Measurements from ENCODE around the gene RBPMS2. TPM values are rescaled to one million over a fixed set of nuclear protein-coding genes. Genes with fewer than 3 reads are reported as not detected.

RBPMS2 gene
- polyA plus RNA-seq, 1 of the 3 experiments (the other 2 are of a cell fraction): 6.5 TPM

- TF ChIP-seq NFIC (IDR thresholded peaks at IDR 0.05; ENCODE audit: borderline replicate concordance) (no peak), CHD2 (IDR thresholded peaks at IDR 0.05; ENCODE audit: low read length, partially characterized antibody) (no peak), TCF12 (IDR thresholded peaks at IDR 0.05) (no peak)
Observed at GRCh38 chr15:64792282-64792681, 16.9 kb upstream of the RBPMS2 start (continued).

- Histone ChIP-seq H3K27me3 (ENCODE audit: insufficient read depth) (no peaks in the 10 kb centered on the region), H3K4me1 (ENCODE audit: control insufficient read depth in 1 of 2, insufficient read depth in 2 of 2, low read depth in 1 of 2, low read length in 1 of 2) (no peaks in the 10 kb centered on the region), H3F3A (replicated peaks; ENCODE audit: insufficient read depth) (no peaks in the 10 kb centered on the region), H3K27ac (ENCODE audit: low read depth in 2 of 2, low read length in 1 of 2) (no peak overlapping the region), H3K4me3 (ENCODE audit: low read depth in 2 of 2, low read length in 1 of 2) (no peak overlapping the region), H3K9me2 (no peaks in the 10 kb centered on the region), H2AFZ (ENCODE audit: low read depth) (no peak overlapping the region), H3K9ac (no peak overlapping the region), H3K4me2 (no peak overlapping the region), H3K36me3 (replicated peaks in 1 of 2; ENCODE audit: control insufficient read depth in 1 of 2, insufficient read depth in 2 of 2, low read length in 1 of 2) (no peaks in the 10 kb centered on the region), H3K79me2 (ENCODE audit: insufficient read depth) (no peaks in the 10 kb centered on the region), H3K9me3 (no peaks in the 10 kb centered on the region), H4K20me1 (ENCODE audit: insufficient read depth) (no peaks in the 10 kb centered on the region)
- 52% methylated on average over 4 of the region's 4 CpGs for WGBS (ENCODE audit: low lambda C conversion rate)
- no peak for DNase-seq
- ChIA-PET CTCF (no interaction called here), POLR2A (interaction anchor here (1.1 kb wide), 1 partner anchor 11 kb away, joined by 3 read pairs; no protein-coding TSS in a partner anchor)
- no peak for TF ChIP-seq RFX5 (IDR thresholded peaks at IDR 0.05; ENCODE audit: low read length)
- TF ChIP-seq JUND (IDR thresholded peaks at IDR 0.05): no peak
- no peak for TF ChIP-seq EZH2phosphoT487 (IDR thresholded peaks at IDR 0.05; ENCODE audit: borderline replicate concordance, low read depth)
- TF ChIP-seq CHD2 (IDR thresholded peaks at IDR 0.05; ENCODE audit: low read length, partially characterized antibody): no peak
- no peak for TF ChIP-seq USF2 (IDR thresholded peaks at IDR 0.05; ENCODE audit: borderline replicate concordance, low read depth, low read length)
Observed at GRCh38 chr15:64791401-64791800, 16.0 kb upstream of the RBPMS2 start.

- WGBS (ENCODE audit: low lambda C conversion rate): 89% methylated on average over 4 of the region's 4 CpGs
- POLR2A ChIA-PET: no interaction called here
Observed at GRCh38 chr15:64783796-64784195, 8.4 kb upstream of the RBPMS2 start.

DNA sequence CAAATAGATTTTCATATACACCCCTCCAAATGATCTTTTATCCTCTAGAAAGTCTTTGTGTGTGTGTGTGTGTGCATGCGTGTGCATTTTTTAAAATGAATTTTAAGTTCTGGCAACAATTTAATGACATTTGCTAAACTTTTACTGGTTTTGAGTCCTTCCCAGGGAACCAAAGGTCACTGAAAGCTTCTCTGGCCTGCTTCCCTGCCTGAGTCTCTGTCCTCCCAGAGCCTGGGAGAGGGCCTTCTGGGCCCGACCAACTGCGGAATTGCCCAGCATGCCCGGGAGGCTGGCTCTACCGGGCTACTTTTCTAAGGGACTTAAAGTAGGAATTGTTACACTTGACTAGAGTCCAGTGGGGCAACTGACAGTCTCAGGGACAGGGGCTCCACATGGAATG lies 7.4 kb upstream of the RBPMS2 start:
- H4K20me1 ChIP-seq (ENCODE audit: insufficient read depth): no peaks in the 10 kb centered on the region
- 89% methylated on average over 5 of the region's 5 CpGs for WGBS (ENCODE audit: low lambda C conversion rate)
- no peak overlapping the region for H3K4me2 ChIP-seq
- no peak overlapping the region for H3K27ac ChIP-seq (ENCODE audit: low read depth in 2 of 2, low read length in 1 of 2)
- no peak for DNase-seq
- H3K9ac ChIP-seq: no peak overlapping the region
- H3K36me3 ChIP-seq (replicated peaks in 1 of 2; ENCODE audit: control insufficient read depth in 1 of 2, insufficient read depth in 2 of 2, low read length in 1 of 2): no peaks in the 10 kb centered on the region
- no peak overlapping the region for H2AFZ ChIP-seq (ENCODE audit: low read depth)
- H3F3A ChIP-seq (replicated peaks; ENCODE audit: insufficient read depth): no peaks in the 10 kb centered on the region
- ChIA-PET POLR2A (no interaction called here), CTCF (interaction anchor here (0.8 kb wide), 1 partner anchor 27 kb away, joined by 3 read pairs; no protein-coding TSS in a partner anchor)
- H3K9me2 ChIP-seq: no peaks in the 10 kb centered on the region
- no peaks in the 10 kb centered on the region for H3K79me2 ChIP-seq (ENCODE audit: insufficient read depth)
- no peak overlapping the region for H3K4me3 ChIP-seq (ENCODE audit: low read depth in 2 of 2, low read length in 1 of 2)
- H3K27me3 ChIP-seq (ENCODE audit: insufficient read depth): no peaks in the 10 kb centered on the region
- no peaks in the 10 kb centered on the region for H3K4me1 ChIP-seq (ENCODE audit: control insufficient read depth in 1 of 2, insufficient read depth in 2 of 2, low read depth in 1 of 2, low read length in 1 of 2)
- H3K9me3 ChIP-seq: no peaks in the 10 kb centered on the region
- TF ChIP-seq SMC3 (IDR thresholded peaks at IDR 0.05; ENCODE audit: low read depth, low read length) (no peak), REST (IDR thresholded peaks at IDR 0.05; ENCODE audit: low read depth, low read length) (no peak), USF2 (IDR thresholded peaks at IDR 0.05; ENCODE audit: borderline replicate concordance, low read depth, low read length) (no peak), GABPA (IDR thresholded peaks at IDR 0.05; ENCODE audit: low read depth) (no peak)
- TF ChIP-seq, protein P1, sequence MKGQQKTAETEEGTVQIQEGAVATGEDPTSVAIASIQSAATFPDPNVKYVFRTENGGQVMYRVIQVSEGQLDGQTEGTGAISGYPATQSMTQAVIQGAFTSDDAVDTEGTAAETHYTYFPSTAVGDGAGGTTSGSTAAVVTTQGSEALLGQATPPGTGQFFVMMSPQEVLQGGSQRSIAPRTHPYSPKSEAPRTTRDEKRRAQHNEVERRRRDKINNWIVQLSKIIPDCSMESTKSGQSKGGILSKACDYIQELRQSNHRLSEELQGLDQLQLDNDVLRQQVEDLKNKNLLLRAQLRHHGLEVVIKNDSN (IDR thresholded peaks at IDR 0.05; ENCODE audit: borderline replicate concordance, low read depth): no peak

More at GRCh38 chr15:64783796-64784195, 8.4 kb upstream of the RBPMS2 start:
- no peaks in the 10 kb centered on the region for H3K9me3 ChIP-seq
- H3K27me3 ChIP-seq (ENCODE audit: insufficient read depth): no peaks in the 10 kb centered on the region
- H3K4me1 ChIP-seq (ENCODE audit: control insufficient read depth in 1 of 2, insufficient read depth in 2 of 2, low read depth in 1 of 2, low read length in 1 of 2): no peaks in the 10 kb centered on the region
- CTCF ChIA-PET: interaction anchor here (0.9 to 1.8 kb wide), 2 partner anchors 10 to 26 kb away, joined by 3 to 11 read pairs; no protein-coding TSS in a partner anchor
- H3K36me3 ChIP-seq (replicated peaks in 1 of 2; ENCODE audit: control insufficient read depth in 1 of 2, insufficient read depth in 2 of 2, low read length in 1 of 2): no peaks in the 10 kb centered on the region
- H3K79me2 ChIP-seq (ENCODE audit: insufficient read depth): no peaks in the 10 kb centered on the region
- H3K27ac ChIP-seq (ENCODE audit: low read depth in 2 of 2, low read length in 1 of 2): no peak overlapping the region
- H3K4me3 ChIP-seq (ENCODE audit: low read depth in 2 of 2, low read length in 1 of 2): no peak overlapping the region
- H3K4me2 ChIP-seq: no peak overlapping the region
- no peak for DNase-seq
- H2AFZ ChIP-seq (ENCODE audit: low read depth): no peak overlapping the region
- H3F3A ChIP-seq (replicated peaks; ENCODE audit: insufficient read depth): no peaks in the 10 kb centered on the region
- no peak overlapping the region for H3K9ac ChIP-seq
- H3K9me2 ChIP-seq: no peaks in the 10 kb centered on the region
- no peak for TF ChIP-seq NRF1 (IDR thresholded peaks at IDR 0.05; ENCODE audit: low read depth, low read length)
- no peak for TF ChIP-seq FOXJ3 (CRISPR knock-in tag; IDR thresholded peaks at IDR 0.05)
- TF ChIP-seq FOXM1 (IDR thresholded peaks at IDR 0.05; ENCODE audit: low read depth): no peak
- no peak for TF ChIP-seq NFIC (IDR thresholded peaks at IDR 0.05; ENCODE audit: borderline replicate concordance)
- TF ChIP-seq ELF1 (IDR thresholded peaks at IDR 0.05): no peak
- TF ChIP-seq YY1 (IDR thresholded peaks at IDR 0.05; ENCODE audit: low read depth): no peak
- no peak for TF ChIP-seq EZH2phosphoT487 (IDR thresholded peaks at IDR 0.05; ENCODE audit: borderline replicate concordance, low read depth)
- H4K20me1 ChIP-seq (ENCODE audit: insufficient read depth): no peaks in the 10 kb centered on the region
